Mucosa of descending colon (tissue), 3 donors: ENCODE results near the gene TOR1AIP1. TPM values are rescaled to one million over a fixed set of nuclear protein-coding genes. Genes with fewer than 3 reads are reported as not detected.
"Not testable (repeated sequence)": the region's sequence is repeated elsewhere in the genome, so short reads cannot be mapped to it uniquely, and the experiment has no call there.

Experiments used
- ATAC-seq: fragments of 200-7000 bp; cut with Tn5 transposase; one replicate; pipeline ENCODE4 v1.9.1; 2020; ENCODE audit warnings: mild to moderate bottlenecking, moderate library complexity
- DNase-seq, 3 donors: peaks; one replicate each; pipeline ENCODE4 v3.0.0-alpha.2; 2020
- H3K36me3 ChIP-seq: fragments of 200-600 bp; one replicate; pipeline ENCODE4 v1.8.0; 2021; ENCODE audit warnings: low read depth, mild to moderate bottlenecking
- H3K4me1 ChIP-seq: fragments of 200-600 bp; one replicate; pipeline ENCODE4 v1.8.0; 2021; ENCODE audit warnings: low read depth, mild to moderate bottlenecking
- H3K4me3 ChIP-seq: fragments of 200-600 bp; one replicate; pipeline ENCODE4 v1.8.0; 2021; ENCODE audit warnings: mild to moderate bottlenecking
- H3K9me3 ChIP-seq: fragments of 200-600 bp; one replicate; pipeline ENCODE4 v1.8.0; 2021; ENCODE audit warnings: mild to moderate bottlenecking
- CTCF ChIP-seq: fragments of 200-600 bp; IDR thresholded peaks from one replicate; pipeline ENCODE4 v1.8.0; 2022; ENCODE audit warnings: antibody characterized with exemption, mild to moderate bottlenecking
- intact Hi-C, 2 donors: fragments of 100-400 bp; cut with DNase I in 1 of 2; cut with micrococcal nuclease in 1 of 2; formaldehyde crosslinking; loops; one replicate each; pipeline versions ENCODE4 v1.11.0 to v1.11.1; 2022; cut with DNase I, micrococcal nuclease
- total RNA-seq, 3 donors: library from RNA; stranded (reverse); fragmentation: NEBNext Ultra II Directional in 2 of 3; extraction: Animal tissue kit (Norgen Biotek cat#: 25700) in 2 of 3; gene quantifications; one replicate each; pipeline versions ENCODE4 v1.2.1 to v1.2.4, GENCODE V29; 2021 to 2023
- donor health status: DM: no; HTN: no; CAD: no; lungs with moderate emphysema.
- donor health status: DM: no; HTN: no; CAD: no.
- donor health status: DM: no; HTN: yes; CAD: no.

Gene TOR1AIP1
- total RNA-seq, 3 donors from 2014 or later = 29.8 to 91.7 (median 30.7) TPM

- TF ChIP-seq CTCF = no peak
- intact Hi-C loops = no loop called here
- no peaks in the 10 kb centered on the region for H3K9me3 ChIP-seq
- H3K4me1 ChIP-seq = peaks cover 23% of the 10 kb centered on the region
- H3K4me3 ChIP-seq = peak within 1 kb of the TSS; percentile 74
- peak; percentile 98 to 99 (median 99) for DNase-seq
- no peaks in the 10 kb centered on the region for H3K36me3 ChIP-seq
- peak; percentile 97 for ATAC-seq
These were observed 72.6 kb downstream of the TOR1AIP1 start, which contains the start of gene CEP350 for GRCh38 chr1:179954493-179955286. Gene CEP350 (plus strand): TSS chr1:179954810. CDS start chr1:179986182, 31,372 bp downstream.

- no peaks in the 10 kb centered on the region for H3K9me3 ChIP-seq
- intact Hi-C loops = no loop called here
- peak overlapping the region; percentile 74 for H3K4me3 ChIP-seq
- ATAC-seq = peak; percentile 31
- H3K36me3 ChIP-seq = no peaks in the 10 kb centered on the region
- peaks cover 23% of the 10 kb centered on the region for H3K4me1 ChIP-seq
- no peak for TF ChIP-seq CTCF
- no peak for DNase-seq
These were observed 73.2 kb downstream of the TOR1AIP1 start for GRCh38 chr1:179955287-179955680.

GRCh38 chr1:179955731-179956130 is 73.6 kb downstream of the TOR1AIP1 start:
- Histone ChIP-seq H3K4me3 (no peak overlapping the region), H3K9me3 (no peaks in the 10 kb centered on the region), H3K36me3 (no peaks in the 10 kb centered on the region), H3K4me1 (peaks cover 23% of the 10 kb centered on the region)
- ATAC-seq (no peak), DNase-seq (no peak)
- TF ChIP-seq CTCF = no peak
- intact Hi-C loops = no loop called here

DNA sequence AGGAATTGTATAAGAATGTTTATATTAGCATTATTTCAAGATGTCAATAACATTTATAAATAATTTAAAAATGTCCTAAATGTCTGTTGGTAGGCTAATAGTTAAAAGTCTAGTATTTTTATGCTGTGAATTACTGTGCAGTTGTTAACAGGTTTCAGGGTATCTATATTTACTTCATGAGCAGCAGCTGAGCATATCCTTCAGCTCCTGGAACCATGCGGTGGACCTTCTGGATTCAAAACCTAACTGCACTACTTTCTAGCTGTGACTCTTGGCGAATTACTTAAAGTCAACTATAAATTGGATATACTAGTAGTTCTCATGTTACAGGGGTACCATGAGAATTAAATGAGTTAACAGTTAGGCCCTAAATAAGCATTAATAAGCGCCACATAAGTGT is 76.3 kb downstream of the TOR1AIP1 start:
- DNase-seq (no peak), ATAC-seq (no peak)
- TF ChIP-seq CTCF = no peak
- Histone ChIP-seq H3K4me3 (no peak overlapping the region), H3K36me3 (no peaks in the 10 kb centered on the region), H3K4me1 (peaks cover 20% of the 10 kb centered on the region), H3K9me3 (no peaks in the 10 kb centered on the region)
- intact Hi-C loops = no loop called here

DNA sequence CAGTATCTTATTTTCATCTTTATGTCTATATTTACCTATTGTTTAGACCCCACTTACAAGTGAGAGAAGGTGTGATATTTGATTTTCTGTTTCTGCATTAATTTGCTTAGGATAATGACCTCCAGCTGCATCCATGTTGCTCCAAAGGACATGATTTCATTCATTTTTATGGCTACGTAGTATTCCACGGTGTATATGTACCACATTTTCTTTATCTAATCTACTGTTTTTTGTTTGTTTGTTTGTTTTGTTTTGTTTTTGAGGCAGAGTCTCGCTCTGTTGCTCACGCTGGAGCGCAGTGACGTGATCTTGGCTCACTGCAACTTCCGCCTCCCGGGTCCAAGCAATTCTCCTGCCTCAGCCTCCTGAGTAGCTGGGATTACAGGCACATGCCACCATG is 80.1 kb downstream of the TOR1AIP1 start:
- ATAC-seq, H3K4me1 ChIP-seq, DNase-seq, H3K4me3 ChIP-seq, H3K9me3 ChIP-seq, intact Hi-C loops, H3K36me3 ChIP-seq: not testable (repeated sequence)

GRCh38 chr1:179966551-179966950 is 84.5 kb downstream of the TOR1AIP1 start:
- intact Hi-C loops = no loop called here
- peaks cover 7% of the 10 kb centered on the region for H3K9me3 ChIP-seq
- H3K4me1 ChIP-seq = no peaks in the 10 kb centered on the region
- TF ChIP-seq CTCF = no peak
- DNase-seq (no peak), ATAC-seq (no peak)
- no peak overlapping the region for H3K4me3 ChIP-seq
- no peaks in the 10 kb centered on the region for H3K36me3 ChIP-seq
